NT2/D1 (cell line): ENCODE measurements around the gene CRADD.

Source experiments
- DNase-seq: peaks from one replicate; pipeline ENCODE4 v3.0.0-alpha.2; 2011; ENCODE audit warnings: low read depth, low spot score
- H3K27me3 ChIP-seq: 2 replicates; pipeline ENCODE4 v1.6.0; 2011; ENCODE audit warnings: mild to moderate bottlenecking; ENCODE audit not compliant: insufficient read length, insufficient read depth
- H3K36me3 ChIP-seq: 2 replicates; pipeline ENCODE4 v1.6.1; 2011; ENCODE audit warnings: mild to moderate bottlenecking, low read length, mixed read lengths; ENCODE audit not compliant: insufficient read depth, insufficient read length
- H3K4me1 ChIP-seq: 2 replicates; pipeline ENCODE4 v1.5.1; 2011; ENCODE audit not compliant: insufficient read depth, insufficient read length
- H3K4me3 ChIP-seq: 2 replicates; pipeline ENCODE4 v1.5.1; 2011; ENCODE audit warnings: low read depth; ENCODE audit not compliant: insufficient read length
- H3K9ac ChIP-seq: 2 replicates; pipeline ENCODE4 v1.6.0; 2011; ENCODE audit warnings: low read depth; ENCODE audit not compliant: insufficient read length
- H3K9me3 ChIP-seq: 2 replicates; pipeline ENCODE4 v1.5.1; 2011; ENCODE audit warnings: mild to moderate bottlenecking, low read length; ENCODE audit not compliant: insufficient read depth
- SUZ12 ChIP-seq: IDR thresholded peaks from 2 replicates; pipeline ENCODE4 v1.6.1; 2011; ENCODE audit not compliant: insufficient read length, insufficient read depth; ENCODE audit errors: extremely low read depth
- YY1 ChIP-seq: IDR thresholded peaks from 2 replicates; pipeline ENCODE4 v1.6.1; 2011; ENCODE audit not compliant: insufficient read length, insufficient read depth
- ZNF274 ChIP-seq: IDR thresholded peaks from 2 replicates; pipeline ENCODE4 v1.6.1; 2011; ENCODE audit warnings: mild to moderate bottlenecking, low read depth, low read length

Gene CRADD

GRCh38 chr12:93642751-93643150, 34.4 kb upstream of the CRADD start:
- Histone ChIP-seq H3K36me3 (no peaks in the 10 kb centered on the region), H3K9ac (no peak overlapping the region), H3K4me1 (no peaks in the 10 kb centered on the region), H3K4me3 (no peak overlapping the region), H3K9me3 (no peaks in the 10 kb centered on the region), H3K27me3 (no peaks in the 10 kb centered on the region)
- DNase-seq, result no peak
- no peak for TF ChIP-seq SUZ12
- no peak for TF ChIP-seq ZNF274
- no peak for TF ChIP-seq YY1

- TF ChIP-seq YY1, result no peak
- no peak for TF ChIP-seq ZNF274
- no peak for TF ChIP-seq SUZ12
These were observed 31.5 kb upstream of the CRADD start for GRCh38 chr12:93645702-93646101.

GRCh38 chr12:93650626-93651025, 26.5 kb upstream of the CRADD start:
- Histone ChIP-seq H3K4me3 (no peak overlapping the region), H3K9me3 (no peaks in the 10 kb centered on the region; the same call in 1 of the 2 replicates), H3K36me3 (no peaks in the 10 kb centered on the region), H3K27me3 (no peaks in the 10 kb centered on the region), H3K9ac (no peak overlapping the region), H3K4me1 (no peaks in the 10 kb centered on the region)
- no peak for DNase-seq
- TF ChIP-seq YY1 (no peak), ZNF274 (no peak), SUZ12 (no peak)

More at GRCh38 chr12:93645702-93646101, 31.5 kb upstream of the CRADD start:
- no peak overlapping the region for H3K4me3 ChIP-seq
- no peaks in the 10 kb centered on the region; the same call in 1 of the 2 replicates for H3K9me3 ChIP-seq
- H3K4me1 ChIP-seq, result no peaks in the 10 kb centered on the region
- DNase-seq, result no peak
- H3K36me3 ChIP-seq, result no peaks in the 10 kb centered on the region
- H3K27me3 ChIP-seq, result no peaks in the 10 kb centered on the region
- no peak overlapping the region for H3K9ac ChIP-seq

- Histone ChIP-seq H3K9ac (no peak overlapping the region), H3K9me3 (no peaks in the 10 kb centered on the region; the same call in 1 of the 2 replicates), H3K4me3 (no peak overlapping the region), H3K4me1 (no peaks in the 10 kb centered on the region), H3K36me3 (no peaks in the 10 kb centered on the region), H3K27me3 (no peaks in the 10 kb centered on the region)
- DNase-seq, result no peak
- no peak for TF ChIP-seq ZNF274
- TF ChIP-seq SUZ12, result no peak
- TF ChIP-seq YY1, result no peak
These were observed 24.1 kb upstream of the CRADD start for GRCh38 chr12:93653079-93653478.

GRCh38 chr12:93653712-93654111, 23.5 kb upstream of the CRADD start:
- Histone ChIP-seq H3K4me1 (no peaks in the 10 kb centered on the region), H3K27me3 (no peaks in the 10 kb centered on the region), H3K4me3 (no peak overlapping the region), H3K36me3 (no peaks in the 10 kb centered on the region), H3K9me3 (no peaks in the 10 kb centered on the region; the same call in 1 of the 2 replicates), H3K9ac (no peak overlapping the region)
- TF ChIP-seq YY1 (no peak), SUZ12 (no peak), ZNF274 (no peak)
- DNase-seq, result no peak

GRCh38 chr12:93654421-93654820, 22.8 kb upstream of the CRADD start:
- no peak for DNase-seq

GRCh38 chr12:93657071-93657470, 20.1 kb upstream of the CRADD start:
- TF ChIP-seq ZNF274 (no peak), YY1 (no peak), SUZ12 (no peak)
- Histone ChIP-seq H3K9ac (no peak overlapping the region), H3K4me1 (no peaks in the 10 kb centered on the region), H3K4me3 (no peak overlapping the region), H3K9me3 (no peaks in the 10 kb centered on the region), H3K27me3 (no peaks in the 10 kb centered on the region), H3K36me3 (no peaks in the 10 kb centered on the region)
- no peak for DNase-seq

More at GRCh38 chr12:93654421-93654820, 22.8 kb upstream of the CRADD start:
- Histone ChIP-seq H3K9me3 (no peaks in the 10 kb centered on the region; the same call in 1 of the 2 replicates), H3K9ac (no peak overlapping the region), H3K27me3 (no peaks in the 10 kb centered on the region), H3K4me3 (no peak overlapping the region), H3K36me3 (no peaks in the 10 kb centered on the region), H3K4me1 (no peaks in the 10 kb centered on the region)
- TF ChIP-seq SUZ12, result no peak
- no peak for TF ChIP-seq ZNF274
- no peak for TF ChIP-seq YY1
